Measurements from ENCODE around the gene APCDD1L. TPM values are rescaled to one million over a fixed set of nuclear protein-coding genes. Genes with fewer than 3 reads are reported as not detected.

APCDD1L gene
- polyA plus RNA-seq, 1 donor from 2014 or later: not detected

DNA sequence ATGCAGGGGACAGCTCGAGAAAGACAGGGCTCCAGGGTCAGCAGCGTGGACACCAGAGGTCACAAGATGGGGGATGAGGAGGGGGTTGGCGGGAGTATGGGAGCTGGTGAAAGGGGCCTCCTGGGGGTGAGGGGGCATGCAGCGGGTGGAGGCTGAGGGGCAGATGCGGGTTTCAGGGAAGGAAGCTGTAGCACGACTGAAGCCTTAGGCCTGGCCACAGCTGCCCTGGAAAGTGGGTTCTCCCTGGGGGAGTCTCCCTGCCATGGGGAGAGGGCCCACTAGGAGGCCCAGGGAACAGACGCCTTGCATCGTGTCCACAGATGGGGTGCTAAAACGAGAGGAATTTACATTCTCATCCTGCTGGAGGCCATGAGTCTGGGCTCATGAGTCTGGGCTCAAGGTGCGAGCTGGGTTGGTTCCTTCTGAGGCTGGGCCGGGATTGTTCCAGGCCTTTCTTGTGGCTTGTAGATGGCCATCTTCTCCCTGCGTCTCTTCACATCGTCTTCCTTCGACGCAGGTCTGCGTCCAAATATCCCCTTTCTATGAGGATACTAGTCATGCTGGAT, 18.0 kb downstream of the APCDD1L start:
- no peak overlapping the region for H3K4me3 ChIP-seq (ENCODE audit: low read length)
- no peaks in the 10 kb centered on the region for H3K9me3 ChIP-seq (ENCODE audit: low read length)
- no peak overlapping the region for H3K4me2 ChIP-seq (ENCODE audit: low read length)
- no peaks in the 10 kb centered on the region for H4K20me1 ChIP-seq (ENCODE audit: insufficient read depth)
- no peak overlapping the region for H2AFZ ChIP-seq (ENCODE audit: low read depth, low read length)
- H3K9me2 ChIP-seq (ENCODE audit: insufficient read depth, low read length): no peaks in the 10 kb centered on the region
- H3K9ac ChIP-seq (ENCODE audit: low read length): no peak overlapping the region
- no peak overlapping the region for H3K27ac ChIP-seq (ENCODE audit: low read length)
- no peaks in the 10 kb centered on the region for H3K36me3 ChIP-seq (ENCODE audit: insufficient read depth, low read length)
- H3F3A ChIP-seq (ENCODE audit: insufficient read depth, low read length, poor library complexity, severe bottlenecking): no peaks in the 10 kb centered on the region
- TF ChIP-seq MXI1 (conservative IDR thresholded peaks at IDR 0.05; ENCODE audit: poor library complexity, severe bottlenecking) (no peak), POLR2AphosphoS5 (IDR thresholded peaks at IDR 0.05) (no peak), SMC3 (conservative IDR thresholded peaks at IDR 0.05; ENCODE audit: poor library complexity) (no peak), EZH2 (IDR thresholded peaks at IDR 0.05; ENCODE audit: borderline replicate concordance, insufficient read depth, low read length, poor library complexity, severe bottlenecking) (no peak), RAD21 (conservative IDR thresholded peaks at IDR 0.05) (no peak)
- TF ChIP-seq, protein P1, sequence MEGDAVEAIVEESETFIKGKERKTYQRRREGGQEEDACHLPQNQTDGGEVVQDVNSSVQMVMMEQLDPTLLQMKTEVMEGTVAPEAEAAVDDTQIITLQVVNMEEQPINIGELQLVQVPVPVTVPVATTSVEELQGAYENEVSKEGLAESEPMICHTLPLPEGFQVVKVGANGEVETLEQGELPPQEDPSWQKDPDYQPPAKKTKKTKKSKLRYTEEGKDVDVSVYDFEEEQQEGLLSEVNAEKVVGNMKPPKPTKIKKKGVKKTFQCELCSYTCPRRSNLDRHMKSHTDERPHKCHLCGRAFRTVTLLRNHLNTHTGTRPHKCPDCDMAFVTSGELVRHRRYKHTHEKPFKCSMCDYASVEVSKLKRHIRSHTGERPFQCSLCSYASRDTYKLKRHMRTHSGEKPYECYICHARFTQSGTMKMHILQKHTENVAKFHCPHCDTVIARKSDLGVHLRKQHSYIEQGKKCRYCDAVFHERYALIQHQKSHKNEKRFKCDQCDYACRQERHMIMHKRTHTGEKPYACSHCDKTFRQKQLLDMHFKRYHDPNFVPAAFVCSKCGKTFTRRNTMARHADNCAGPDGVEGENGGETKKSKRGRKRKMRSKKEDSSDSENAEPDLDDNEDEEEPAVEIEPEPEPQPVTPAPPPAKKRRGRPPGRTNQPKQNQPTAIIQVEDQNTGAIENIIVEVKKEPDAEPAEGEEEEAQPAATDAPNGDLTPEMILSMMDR (IDR thresholded peaks at IDR 0.05; ENCODE audit: poor library complexity, severe bottlenecking): no peak
- no peaks in the 10 kb centered on the region for H3K27me3 ChIP-seq (ENCODE audit: insufficient read depth, low read depth, low read length)
- H3K79me2 ChIP-seq (replicated peaks; ENCODE audit: insufficient read depth, low read length): no peaks in the 10 kb centered on the region

DNA sequence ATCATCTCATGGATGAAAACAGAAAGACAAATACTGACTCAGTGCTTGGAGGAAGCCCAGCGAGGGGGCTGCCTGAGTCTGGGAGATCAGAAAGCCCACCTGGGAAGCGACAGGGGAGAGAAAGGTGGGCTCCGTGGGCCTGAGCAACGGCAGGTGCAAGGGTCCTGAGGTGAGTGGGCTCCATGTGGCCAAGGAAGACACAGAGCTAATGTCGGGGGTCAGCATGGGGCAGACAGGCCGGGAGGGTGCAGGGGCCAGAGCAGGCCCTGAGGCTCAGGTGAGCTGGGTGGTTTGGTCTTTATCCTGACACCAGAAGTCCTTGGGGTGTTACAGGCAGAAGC, 18.8 kb downstream of the APCDD1L start:
- H3K9me3 ChIP-seq (ENCODE audit: low read length): no peaks in the 10 kb centered on the region
- no peaks in the 10 kb centered on the region for H3K36me3 ChIP-seq (ENCODE audit: insufficient read depth, low read length)
- H2AFZ ChIP-seq (ENCODE audit: low read depth, low read length): no peak overlapping the region
- no peaks in the 10 kb centered on the region for H4K20me1 ChIP-seq (ENCODE audit: insufficient read depth)
- no peaks in the 10 kb centered on the region for H3K27me3 ChIP-seq (ENCODE audit: insufficient read depth, low read depth, low read length)
- no peaks in the 10 kb centered on the region for H3F3A ChIP-seq (ENCODE audit: insufficient read depth, low read length, poor library complexity, severe bottlenecking)
- H3K27ac ChIP-seq (ENCODE audit: low read length): no peak overlapping the region
- no peaks in the 10 kb centered on the region for H3K9me2 ChIP-seq (ENCODE audit: insufficient read depth, low read length)
- no peak overlapping the region for H3K9ac ChIP-seq (ENCODE audit: low read length)
- no peaks in the 10 kb centered on the region for H3K79me2 ChIP-seq (replicated peaks; ENCODE audit: insufficient read depth, low read length)
- no peak overlapping the region for H3K4me3 ChIP-seq (ENCODE audit: low read length)
- TF ChIP-seq POLR2AphosphoS5 (IDR thresholded peaks at IDR 0.05) (no peak), MXI1 (conservative IDR thresholded peaks at IDR 0.05; ENCODE audit: poor library complexity, severe bottlenecking) (no peak), TAF1 (IDR thresholded peaks at IDR 0.05; ENCODE audit: low read depth) (no peak), EP300 (conservative IDR thresholded peaks at IDR 0.05; ENCODE audit: poor library complexity, severe bottlenecking) (no peak), SMC3 (conservative IDR thresholded peaks at IDR 0.05; ENCODE audit: poor library complexity) (no peak), EZH2 (IDR thresholded peaks at IDR 0.05; ENCODE audit: borderline replicate concordance, insufficient read depth, low read length, poor library complexity, severe bottlenecking) (no peak), RAD21 (conservative IDR thresholded peaks at IDR 0.05) (no peak)
- TF ChIP-seq, protein P2, sequence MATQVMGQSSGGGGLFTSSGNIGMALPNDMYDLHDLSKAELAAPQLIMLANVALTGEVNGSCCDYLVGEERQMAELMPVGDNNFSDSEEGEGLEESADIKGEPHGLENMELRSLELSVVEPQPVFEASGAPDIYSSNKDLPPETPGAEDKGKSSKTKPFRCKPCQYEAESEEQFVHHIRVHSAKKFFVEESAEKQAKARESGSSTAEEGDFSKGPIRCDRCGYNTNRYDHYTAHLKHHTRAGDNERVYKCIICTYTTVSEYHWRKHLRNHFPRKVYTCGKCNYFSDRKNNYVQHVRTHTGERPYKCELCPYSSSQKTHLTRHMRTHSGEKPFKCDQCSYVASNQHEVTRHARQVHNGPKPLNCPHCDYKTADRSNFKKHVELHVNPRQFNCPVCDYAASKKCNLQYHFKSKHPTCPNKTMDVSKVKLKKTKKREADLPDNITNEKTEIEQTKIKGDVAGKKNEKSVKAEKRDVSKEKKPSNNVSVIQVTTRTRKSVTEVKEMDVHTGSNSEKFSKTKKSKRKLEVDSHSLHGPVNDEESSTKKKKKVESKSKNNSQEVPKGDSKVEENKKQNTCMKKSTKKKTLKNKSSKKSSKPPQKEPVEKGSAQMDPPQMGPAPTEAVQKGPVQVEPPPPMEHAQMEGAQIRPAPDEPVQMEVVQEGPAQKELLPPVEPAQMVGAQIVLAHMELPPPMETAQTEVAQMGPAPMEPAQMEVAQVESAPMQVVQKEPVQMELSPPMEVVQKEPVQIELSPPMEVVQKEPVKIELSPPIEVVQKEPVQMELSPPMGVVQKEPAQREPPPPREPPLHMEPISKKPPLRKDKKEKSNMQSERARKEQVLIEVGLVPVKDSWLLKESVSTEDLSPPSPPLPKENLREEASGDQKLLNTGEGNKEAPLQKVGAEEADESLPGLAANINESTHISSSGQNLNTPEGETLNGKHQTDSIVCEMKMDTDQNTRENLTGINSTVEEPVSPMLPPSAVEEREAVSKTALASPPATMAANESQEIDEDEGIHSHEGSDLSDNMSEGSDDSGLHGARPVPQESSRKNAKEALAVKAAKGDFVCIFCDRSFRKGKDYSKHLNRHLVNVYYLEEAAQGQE (IDR thresholded peaks at IDR 0.05; ENCODE audit: borderline replicate concordance): no peak
- TF ChIP-seq, protein P1 (IDR thresholded peaks at IDR 0.05; ENCODE audit: poor library complexity, severe bottlenecking): no peak
- no peak overlapping the region for H3K4me2 ChIP-seq (ENCODE audit: low read length)

Data from neural cell (in vitro differentiated cells).